Astrocyte of the cerebellum (primary cell): Measurements from ENCODE around the gene RHBDL3.

Source experiments
- DNase-seq: peaks from one replicate; pipeline ENCODE4 v3.0.0-alpha.2; 2011; ENCODE audit warnings: low read depth
- H3K4me3 ChIP-seq: 2 replicates; pipeline ENCODE4 v1.5.1; 2011; ENCODE audit warnings: mild to moderate bottlenecking, low read depth, low read length, moderate library complexity
- in situ Hi-C: cut with HindIII; loops from 2 replicates; pipeline ENCODE4 v1.10.0; 2017; ENCODE audit warnings: low sequenced_read_pairs
- TF ChIP-seq, protein P1 (sequence below): IDR thresholded peaks from 2 replicates; pipeline ENCODE4 v1.5.1; 2012; ENCODE audit warnings: low read length, low read depth, moderate library complexity, mild to moderate bottlenecking; ENCODE audit errors: missing control alignments

RHBDL3 gene

DNA sequence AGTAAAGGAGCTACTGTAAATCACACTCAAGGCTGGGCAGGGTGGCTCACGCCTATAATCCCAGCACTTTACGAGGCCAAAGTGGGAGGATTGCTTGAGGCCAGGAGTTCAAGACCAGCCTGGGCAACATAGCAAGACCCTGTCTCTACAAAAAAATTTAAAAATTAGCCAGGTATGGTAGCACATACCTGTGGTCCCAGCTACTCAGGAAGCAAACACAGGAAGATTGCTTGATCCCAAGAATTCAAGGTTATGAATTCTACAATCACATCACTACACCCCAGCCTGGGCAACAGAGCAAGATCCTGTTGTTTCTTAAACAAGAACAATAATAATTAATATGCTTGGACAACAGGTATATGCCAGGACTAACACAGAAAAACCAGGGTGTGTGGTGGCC, 13.2 kb downstream of the RHBDL3 start:
- H3K4me3 ChIP-seq = no peak overlapping the region
- TF ChIP-seq, protein P1, sequence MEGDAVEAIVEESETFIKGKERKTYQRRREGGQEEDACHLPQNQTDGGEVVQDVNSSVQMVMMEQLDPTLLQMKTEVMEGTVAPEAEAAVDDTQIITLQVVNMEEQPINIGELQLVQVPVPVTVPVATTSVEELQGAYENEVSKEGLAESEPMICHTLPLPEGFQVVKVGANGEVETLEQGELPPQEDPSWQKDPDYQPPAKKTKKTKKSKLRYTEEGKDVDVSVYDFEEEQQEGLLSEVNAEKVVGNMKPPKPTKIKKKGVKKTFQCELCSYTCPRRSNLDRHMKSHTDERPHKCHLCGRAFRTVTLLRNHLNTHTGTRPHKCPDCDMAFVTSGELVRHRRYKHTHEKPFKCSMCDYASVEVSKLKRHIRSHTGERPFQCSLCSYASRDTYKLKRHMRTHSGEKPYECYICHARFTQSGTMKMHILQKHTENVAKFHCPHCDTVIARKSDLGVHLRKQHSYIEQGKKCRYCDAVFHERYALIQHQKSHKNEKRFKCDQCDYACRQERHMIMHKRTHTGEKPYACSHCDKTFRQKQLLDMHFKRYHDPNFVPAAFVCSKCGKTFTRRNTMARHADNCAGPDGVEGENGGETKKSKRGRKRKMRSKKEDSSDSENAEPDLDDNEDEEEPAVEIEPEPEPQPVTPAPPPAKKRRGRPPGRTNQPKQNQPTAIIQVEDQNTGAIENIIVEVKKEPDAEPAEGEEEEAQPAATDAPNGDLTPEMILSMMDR = no peak
- no peak for DNase-seq
- in situ Hi-C loops = no loop called here

DNA sequence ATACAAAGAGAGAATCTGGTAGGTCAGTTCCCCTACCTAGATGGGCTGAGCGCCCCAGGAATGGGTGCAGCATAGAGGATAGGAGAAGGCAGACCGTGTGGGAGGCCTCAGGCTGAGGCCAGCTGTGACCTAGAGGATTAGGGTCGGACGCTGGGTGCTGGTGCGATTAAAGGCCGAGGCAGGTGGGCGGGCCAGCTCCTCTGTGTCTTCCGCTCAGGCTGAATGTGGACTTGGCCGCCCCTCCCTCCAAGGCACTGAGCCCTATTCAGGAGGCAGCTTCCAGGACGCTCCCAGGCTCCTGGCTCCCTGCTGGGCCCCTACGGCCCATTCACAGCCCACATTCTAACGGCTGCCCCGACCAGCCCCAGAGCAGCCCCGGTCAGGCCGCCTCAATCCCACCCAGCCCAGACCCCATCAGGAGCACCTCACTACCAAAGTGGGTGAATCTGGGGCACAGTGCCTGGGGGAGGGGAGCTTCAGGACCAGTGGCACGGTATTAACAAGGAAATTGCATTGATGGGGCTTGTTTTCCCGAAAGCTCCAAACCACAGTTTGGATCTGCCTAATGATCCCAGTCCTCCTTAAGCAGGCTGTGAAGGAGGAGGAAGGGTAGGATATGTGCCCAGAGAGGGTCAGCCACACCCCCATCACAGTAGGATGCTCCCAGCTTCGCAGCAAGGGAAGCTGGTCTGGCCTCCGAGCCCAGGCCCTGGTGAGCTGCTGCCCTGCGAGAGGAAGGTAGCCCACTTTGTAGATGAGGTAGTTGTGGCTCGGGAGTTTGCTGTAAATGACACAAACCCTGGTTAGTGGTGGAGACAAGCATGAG, 14.5 kb downstream of the RHBDL3 start:
- DNase-seq = no peak
- TF ChIP-seq, protein P1 = no peak
- in situ Hi-C loops = no loop called here
- H3K4me3 ChIP-seq = no peak overlapping the region

DNA sequence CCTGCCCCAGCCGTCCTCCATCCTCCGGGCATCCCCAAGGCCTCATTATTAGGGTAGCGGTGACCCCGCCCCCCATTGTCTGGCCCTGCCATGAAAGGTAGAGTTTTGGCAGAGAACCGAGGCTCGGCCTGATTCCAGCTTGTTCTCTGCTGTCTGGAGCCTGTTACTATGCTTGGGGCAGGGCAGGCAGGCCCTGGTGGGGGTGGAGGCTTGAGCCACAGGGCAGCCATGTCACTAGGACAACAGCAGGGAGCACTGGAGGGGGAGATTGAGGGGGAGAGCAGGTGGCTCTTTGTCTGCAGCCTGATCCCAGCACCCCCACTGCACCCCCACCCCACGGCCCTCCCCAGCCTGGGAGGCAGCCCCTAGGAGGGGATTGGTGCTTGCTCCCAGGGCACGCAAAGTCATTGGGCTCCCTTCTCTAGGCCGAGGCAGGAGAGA, 15.4 kb downstream of the RHBDL3 start:
- in situ Hi-C loops = no loop called here
- no peak for DNase-seq
- TF ChIP-seq, protein P1 = no peak
- H3K4me3 ChIP-seq = no peak overlapping the region

DNA sequence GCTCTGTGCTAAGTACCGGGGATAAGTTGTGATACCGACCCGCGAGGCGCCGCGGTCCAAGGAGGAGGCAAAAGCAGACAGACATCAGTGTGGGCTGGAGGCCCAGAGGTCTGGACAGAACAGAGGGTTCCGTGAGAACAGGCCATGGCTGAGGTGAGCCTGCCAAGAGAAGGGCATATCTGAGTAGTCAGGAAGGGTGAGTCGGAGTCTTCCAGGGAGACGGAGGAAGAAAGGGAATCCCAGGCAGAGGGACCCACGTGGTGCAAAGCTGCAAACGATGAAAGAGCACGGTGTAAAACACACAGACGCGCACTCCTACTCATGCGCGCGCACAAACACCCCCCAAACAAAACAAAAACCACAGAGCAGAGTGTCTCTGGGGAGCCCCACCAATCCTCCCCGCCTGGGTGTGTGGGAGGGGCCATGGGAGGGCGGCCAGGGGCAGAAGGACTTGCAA, 18.1 kb downstream of the RHBDL3 start:
- in situ Hi-C loops = no loop called here
- H3K4me3 ChIP-seq = no peak overlapping the region
- TF ChIP-seq, protein P1 = no peak
- no peak for DNase-seq

DNA sequence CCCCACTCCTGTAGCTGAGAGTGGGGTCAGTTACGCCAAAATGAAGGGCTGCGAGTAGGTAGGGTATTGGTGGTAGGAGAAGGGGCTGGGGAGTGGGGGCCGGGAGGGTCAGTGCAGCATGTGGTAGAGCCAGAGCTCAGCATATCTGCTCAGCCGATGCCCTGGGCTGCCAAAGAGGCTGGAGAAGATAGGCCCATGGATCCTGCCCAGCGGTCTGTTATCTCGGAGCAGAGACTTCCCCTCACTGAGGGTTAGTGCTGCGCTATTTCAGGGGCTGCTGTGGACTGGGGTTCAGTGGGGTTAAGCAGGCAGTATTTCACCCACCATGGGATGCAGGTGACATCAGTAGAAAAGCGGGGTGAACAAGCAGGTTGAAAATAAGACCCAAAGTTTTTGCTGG, 19.7 kb downstream of the RHBDL3 start:
- no peak for DNase-seq
- H3K4me3 ChIP-seq = no peak overlapping the region
- in situ Hi-C loops = loop anchor here (5.0 kb wide), 1 partner anchor 88 kb away; no protein-coding TSS in a partner anchor
- TF ChIP-seq, protein P1 = no peak

DNA sequence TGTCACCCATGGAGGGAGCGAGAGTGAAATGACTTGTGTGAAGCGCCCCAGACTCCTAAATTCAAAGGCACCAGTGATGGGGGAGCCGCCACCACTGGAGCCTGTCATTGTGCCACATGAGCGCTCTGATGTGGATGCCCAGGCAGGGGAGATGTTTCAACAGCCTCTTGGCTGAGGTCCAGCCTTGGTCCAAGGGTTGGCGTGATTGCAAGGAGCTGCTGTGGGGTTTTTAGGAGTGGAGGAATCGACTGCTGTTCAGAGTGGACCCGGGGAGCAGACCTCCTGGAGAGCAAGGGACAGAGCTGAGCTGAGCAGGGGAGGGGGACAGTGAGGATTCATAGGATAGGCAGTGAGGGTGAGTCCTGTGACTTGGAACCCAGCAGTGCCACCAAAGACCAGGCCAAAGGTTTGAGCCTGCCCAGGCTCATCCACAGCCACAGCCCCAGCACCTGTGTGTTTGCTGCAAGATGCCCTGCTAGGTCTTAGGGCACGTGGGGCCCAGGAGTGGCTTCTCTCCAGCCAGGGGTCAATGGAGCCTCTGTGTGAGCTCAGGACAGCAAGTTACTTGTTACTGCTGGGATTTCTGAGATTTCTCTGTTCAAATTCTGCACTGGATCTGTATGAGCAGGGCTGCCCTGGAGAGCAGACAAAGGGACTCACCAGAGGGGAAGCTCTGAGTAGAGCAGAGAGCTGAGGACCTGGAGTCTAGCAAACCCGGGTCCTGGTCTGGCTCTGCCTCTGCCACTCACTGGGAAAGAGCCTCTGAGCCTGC, 20.3 kb downstream of the RHBDL3 start:
- TF ChIP-seq, protein P1 = no peak
- no peak overlapping the region for H3K4me3 ChIP-seq
- in situ Hi-C loops = loop anchor here (5.0 kb wide), 1 partner anchor 89 kb away; no protein-coding TSS in a partner anchor
- no peak for DNase-seq
